ENCODE results near the gene NDUFB2.
"Not testable (repeated sequence)": the region's sequence is repeated elsewhere in the genome, so short reads cannot be mapped to it uniquely, and the experiment has no call there.

Gene NDUFB2

DNA sequence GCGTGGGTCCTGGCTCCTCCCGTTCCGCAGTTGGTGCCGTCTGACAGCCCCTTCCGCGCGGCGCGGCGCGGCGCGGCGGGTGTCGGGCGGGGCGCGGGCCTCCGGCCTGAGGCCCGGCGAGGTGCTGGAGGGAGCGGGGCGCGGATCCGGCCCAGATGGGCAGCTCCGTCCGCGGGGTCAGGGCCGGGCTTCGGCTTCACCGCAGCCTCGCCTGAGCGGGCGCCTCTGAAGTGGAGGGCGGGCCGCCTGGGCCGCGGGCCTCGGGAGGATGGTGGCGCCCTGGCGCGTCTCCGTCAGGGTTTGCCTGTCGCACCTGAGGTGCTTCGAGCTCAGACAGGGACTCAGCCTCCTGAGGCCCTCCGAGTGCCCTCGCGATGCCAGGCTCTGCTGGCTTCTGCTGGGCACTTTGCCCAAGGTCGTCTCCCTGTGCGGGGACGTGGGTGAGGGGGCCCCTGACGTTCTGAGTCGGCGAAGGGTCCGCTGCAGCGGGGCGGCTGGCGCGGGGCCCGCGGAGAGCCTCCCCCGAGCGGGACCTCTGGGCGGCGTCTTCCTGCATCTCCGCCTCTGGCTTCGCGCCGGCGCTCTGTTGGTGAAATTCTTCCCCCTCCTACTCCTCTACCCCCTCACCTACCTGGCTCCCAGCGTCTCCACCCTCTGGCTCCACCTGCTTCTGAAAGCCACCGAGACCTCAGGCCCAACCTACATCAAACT is 23.3 kb upstream of the NDUFB2 start:
- DNase-seq = peak; percentile 50

DNA sequence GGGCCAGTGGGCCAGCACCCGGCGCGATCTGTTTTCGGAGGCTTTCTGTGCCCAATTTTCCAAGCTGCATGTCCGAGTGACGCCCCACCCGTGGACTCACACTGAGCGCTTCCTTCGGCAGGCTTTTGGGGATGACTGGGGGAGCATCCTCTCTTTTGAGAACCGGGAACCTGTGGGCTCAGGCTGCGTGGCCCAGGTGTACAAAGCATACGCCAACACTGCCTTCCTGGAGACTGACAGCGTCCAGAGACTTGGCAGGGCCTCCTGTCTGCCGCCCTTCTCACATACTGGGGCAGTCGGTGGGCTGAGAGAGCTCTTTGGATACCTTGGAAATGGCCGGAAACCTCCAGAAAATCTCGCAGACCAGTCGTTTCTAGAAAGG is 22.7 kb upstream of the NDUFB2 start:
- no peak for DNase-seq

DNA sequence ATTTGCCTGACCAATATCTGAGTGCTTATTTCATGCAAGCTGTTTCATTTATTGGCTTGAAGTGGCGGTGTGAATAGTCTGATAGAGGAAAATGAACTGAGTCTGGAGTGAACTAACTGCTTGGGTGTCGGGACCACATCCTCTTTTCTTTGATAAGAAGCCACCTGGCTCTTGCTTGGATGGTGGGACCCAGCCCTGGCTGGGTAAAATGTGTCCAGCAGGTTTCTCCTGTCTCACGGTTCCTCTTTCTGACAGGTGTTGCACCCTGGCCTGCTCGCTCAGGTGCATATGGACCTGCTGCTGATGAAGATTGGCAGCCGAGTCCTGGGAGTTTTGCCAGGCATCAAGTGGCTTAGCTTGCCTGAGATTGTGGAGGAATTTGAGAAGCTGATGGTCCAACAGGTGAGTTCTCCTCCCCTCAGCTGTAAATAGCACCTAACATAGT is 22.1 kb upstream of the NDUFB2 start:
- DNase-seq = peak; percentile 33

DNA sequence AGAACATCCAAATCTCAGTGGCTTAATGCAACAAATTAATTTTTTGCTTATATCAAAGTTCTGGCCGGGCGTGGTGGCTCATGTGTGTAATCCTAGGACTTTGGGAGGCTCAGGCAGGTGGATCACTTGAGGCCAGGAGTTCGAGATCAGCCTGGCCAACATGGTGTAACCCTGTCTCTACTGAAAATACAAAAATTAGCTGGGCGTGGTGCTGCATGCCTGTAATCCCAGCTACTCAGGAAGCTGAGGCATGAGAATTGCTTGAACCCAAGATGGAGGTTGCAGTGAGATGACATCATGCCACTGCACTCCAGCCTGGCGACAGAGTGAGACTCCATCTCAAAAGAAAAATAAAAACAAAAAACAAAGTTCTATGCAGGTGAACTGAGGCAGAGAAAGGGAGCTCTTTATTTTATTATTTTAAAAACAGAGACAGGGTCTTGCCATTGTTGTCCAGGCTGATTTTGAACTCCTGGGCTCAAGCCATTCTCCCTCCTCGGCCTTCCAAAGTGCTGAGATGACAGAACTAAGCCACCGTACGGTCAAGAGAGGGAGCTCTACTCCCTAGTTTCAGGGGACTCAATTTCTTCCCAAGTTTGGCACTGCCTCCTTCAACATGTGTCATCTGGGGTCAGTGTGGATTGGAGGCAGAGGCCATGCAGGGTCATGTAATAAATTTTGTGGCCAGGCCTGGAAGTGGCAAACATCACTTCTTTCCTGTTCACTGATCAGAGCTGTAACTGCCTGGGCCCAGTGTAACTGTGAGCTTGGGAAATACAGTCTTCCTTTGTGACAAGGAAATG is 21.4 kb upstream of the NDUFB2 start:
- peak; percentile 4 for DNase-seq

DNA sequence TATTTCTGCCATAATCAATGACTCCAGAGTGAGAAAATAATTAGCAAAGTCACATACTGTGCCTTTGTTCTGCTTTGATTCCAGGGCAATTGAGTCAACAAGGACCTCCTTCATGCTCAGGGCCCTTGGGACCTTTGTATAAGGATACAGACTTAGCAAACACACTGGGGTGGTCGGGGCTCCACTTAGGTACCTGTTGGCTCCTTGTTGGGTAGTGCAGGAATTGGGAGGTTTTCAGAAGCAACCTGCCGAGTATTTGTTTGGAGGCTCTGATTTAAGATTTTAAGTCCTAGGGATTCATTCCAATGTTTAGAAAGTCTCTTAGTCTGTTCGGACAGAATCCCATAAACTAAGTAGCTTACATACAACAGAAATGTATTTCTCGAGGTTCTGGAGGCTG is 20.8 kb upstream of the NDUFB2 start:
- DNase-seq = no peak

DNA sequence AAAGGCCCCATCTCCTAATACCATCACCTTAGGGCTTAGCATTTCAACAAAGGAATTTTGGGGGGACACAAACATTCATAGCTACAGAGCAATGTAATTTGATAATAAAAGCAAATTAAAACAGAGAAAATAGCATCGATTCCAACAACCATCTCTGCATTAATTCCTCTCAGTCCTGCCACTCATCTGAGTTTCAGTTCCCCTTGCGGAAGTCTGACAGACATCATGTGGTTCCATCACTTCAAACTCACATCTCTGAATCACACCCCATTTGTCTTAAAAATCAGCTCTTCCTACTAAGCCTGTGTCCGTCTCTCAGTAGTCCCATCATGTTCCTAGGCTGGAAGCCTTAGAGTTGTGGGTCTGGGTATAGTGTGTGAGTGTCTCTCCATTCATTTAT is 20.2 kb upstream of the NDUFB2 start:
- DNase-seq = no peak

DNA sequence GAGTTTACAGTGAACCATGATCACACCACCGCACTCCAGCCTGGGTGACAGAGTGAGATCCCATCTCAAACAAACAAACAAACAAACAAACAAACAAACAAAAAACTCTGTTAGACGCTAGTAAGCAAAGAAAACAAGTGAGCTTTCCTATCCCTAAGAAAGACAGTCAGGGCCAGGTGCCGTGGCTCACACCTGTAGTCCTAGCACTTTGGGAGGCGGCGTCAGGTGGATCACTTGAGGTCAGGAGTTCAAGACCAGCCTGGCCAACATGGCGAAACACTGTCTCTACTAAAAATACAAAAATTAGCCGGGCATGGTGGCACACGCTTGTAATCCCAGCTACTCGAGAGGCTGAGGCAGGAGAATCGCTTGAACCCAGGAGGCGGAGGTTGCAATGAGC is 19.6 kb upstream of the NDUFB2 start:
- not testable (repeated sequence) for DNase-seq

DNA sequence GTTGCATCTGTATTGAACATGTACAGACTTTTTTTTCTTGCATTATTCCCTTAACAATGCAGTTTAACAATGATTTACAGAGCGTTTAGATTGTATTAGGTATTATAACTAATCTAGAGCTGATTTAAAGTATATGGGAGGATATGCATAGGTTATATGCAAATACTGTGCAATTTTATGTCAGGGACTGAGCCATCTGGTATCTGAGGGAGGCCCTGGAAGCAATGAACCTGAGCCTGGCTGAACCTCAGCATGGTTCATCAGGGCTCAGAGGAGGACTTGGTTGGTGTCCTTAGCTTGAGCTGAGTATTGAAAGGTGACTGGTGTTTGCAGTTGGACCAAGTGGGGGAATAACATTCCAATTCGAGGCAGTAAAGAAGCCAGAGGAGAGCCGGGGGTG is 19.0 kb upstream of the NDUFB2 start:
- no peak for DNase-seq

DNA sequence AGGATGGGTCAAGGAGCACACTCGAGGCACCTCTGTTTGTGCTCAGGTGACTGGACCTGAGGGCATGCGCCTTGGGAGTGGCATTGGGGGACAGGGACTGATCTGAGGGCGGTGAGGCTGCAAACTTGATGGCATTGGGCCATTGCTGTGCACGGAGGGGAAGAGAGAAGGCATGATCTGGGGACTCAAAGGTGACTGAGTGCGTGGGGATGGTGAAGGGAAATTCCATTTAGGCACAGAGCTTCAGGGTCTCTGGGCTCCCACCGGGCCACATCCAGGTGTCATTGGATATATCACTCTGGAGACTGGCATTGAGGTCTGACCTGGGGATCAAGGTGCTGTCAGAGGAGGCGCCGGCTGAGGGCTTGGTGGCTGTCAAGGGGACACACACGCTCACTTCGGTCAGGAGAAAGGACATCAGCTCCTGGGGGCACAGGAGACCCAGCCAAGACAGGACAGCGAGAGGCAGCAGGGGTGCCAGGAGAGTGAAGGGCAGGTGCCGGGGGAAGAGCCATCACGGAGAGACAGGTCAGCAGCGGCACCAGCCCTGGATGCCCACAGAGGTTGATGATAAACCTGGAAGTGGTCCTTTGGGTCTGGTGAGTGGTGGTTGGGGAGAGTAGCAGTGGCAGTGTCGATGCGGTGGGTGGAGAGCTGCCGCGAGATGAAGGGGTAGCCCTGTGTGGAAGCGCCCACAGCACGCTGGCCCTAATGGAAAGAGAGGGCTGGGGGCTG is 18.3 kb upstream of the NDUFB2 start:
- DNase-seq = no peak

DNA sequence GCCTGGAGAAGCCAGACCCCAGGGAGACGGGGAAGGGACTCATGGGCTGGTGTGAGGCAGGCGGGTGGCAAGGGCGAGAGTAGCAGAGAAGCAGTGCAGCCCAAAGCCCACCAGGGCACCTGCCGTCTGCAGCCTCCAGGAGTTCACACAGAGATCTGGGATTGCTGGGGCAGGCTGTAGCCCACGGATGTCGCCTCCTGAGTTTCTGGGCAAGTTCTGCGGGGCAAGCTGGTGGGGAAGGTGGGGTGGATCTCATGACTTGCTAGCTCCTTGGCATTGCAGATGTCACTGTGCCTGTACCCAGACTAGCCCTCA is 17.7 kb upstream of the NDUFB2 start:
- DNase-seq = no peak

DNA sequence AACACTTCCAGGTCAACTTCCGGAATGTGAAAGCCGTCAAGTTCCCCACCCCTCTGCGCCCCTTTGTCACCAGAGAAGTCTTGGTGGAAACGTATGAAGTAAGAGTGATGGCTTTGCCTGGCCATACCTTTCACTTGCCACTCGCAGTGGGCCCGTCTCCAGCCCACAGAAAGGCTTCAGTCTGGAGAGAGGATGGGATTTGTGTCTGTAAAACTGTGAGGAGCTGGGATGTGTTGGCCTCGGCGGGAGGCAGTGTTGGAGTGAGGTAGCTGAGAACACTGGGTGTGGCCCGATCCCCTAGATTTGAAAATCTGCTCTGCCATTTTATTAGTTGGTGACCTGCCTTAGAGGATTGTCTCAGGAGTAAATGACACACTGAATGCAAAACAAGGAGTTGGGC is 17.3 kb upstream of the NDUFB2 start:
- DNase-seq = no peak

DNA sequence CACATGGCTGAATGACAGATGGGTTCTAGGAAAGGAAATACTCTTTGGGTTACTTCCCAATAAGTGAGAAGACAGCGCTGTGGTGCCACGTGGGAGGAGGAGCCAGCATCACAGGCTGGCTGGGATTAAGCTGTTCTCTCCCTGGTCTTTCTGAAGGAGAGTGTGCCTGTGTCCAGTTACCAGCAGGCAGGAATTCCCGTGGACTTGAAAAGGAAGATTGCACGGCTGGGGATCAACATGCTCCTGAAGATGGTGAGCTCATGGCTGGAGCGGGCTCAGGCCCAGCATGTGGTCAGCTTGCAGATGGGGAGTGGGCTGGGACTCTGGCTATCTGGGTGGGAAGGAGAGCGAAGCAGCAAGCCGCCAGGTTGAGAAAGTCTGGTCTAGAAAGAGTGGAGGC is 15.6 kb upstream of the NDUFB2 start:
- DNase-seq = no peak

DNA sequence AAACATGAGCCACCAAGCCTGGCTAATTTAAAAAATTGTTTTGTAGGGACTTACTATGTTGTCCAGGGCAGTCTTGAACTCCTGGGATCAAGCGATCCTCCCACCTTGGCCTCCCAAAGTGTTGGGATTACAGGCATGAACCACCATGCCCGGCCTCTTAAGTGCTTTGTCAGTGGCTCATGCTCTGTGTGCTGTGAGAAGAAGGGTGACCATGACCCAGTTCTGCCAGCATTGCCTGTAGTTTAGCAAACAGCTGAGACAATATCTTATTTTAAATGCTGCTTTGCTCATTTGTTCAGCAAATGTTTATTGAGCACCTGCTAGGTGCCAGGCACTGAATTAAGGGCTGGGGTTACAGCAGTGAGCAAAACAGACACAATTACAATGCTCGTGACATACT is 14.7 kb upstream of the NDUFB2 start:
- no peak for DNase-seq

DNA sequence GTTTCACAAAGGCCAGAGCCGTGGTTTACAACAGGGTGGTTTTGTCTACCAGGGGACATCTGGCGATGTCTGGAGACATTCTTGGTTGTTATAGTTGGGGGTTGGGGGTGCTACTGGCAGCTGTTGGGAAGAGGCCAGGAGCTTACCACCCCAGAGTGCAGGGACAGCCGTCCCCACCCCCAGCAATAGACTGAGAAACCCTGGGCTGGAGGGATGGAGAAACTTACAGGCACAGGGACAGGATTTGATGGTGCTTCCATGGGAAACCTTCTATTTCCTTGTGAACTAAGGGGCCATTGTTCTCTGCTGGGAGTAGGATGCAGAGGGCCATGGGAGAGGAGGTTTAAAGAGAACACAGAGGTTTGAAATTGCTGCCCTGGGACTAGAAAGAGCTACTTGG is 12.9 kb upstream of the NDUFB2 start:
- no peak for DNase-seq

DNA sequence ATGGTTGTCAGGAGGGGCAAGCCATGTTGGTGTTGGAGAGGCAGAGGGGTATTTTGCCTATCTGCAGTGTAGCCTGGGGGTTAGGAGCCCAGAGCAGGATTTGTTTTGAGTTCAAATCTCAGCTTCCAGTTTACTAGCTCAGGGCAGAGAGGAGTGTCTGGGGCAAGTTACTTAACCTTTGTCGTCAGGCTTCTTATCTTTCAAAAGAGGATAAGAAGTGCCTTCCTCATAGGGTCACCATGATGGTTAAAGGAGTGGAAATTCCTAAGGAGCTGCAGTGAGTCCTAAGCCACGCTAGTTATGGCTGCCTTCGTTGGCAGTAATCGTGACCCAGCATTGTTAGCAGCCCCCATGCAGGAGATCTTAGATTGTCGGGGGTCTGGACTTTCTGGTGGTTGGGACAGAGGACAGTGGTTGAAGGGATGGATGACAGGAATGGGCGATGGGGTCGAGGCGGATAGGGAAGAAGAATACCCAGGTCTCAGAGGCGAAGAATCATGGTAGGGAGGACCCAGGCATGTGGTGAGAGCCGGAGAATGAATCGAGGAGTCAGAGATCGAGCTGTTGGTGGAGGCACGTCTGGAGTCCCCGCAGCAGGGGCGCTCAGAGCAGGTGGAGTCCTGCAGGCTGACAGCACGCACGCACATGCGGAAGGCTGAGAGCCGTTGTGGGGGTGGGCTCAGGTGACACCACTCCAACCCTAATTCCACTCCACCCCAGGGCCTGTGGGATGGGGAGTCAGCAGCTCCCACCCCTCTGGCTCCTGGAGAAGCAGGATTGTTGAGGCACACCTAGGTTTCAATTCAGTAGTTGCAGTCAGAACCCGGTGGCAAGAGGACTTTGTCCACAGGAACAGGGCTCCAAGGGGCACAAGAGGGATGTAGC is 12.2 kb upstream of the NDUFB2 start:
- no peak for DNase-seq

DNA sequence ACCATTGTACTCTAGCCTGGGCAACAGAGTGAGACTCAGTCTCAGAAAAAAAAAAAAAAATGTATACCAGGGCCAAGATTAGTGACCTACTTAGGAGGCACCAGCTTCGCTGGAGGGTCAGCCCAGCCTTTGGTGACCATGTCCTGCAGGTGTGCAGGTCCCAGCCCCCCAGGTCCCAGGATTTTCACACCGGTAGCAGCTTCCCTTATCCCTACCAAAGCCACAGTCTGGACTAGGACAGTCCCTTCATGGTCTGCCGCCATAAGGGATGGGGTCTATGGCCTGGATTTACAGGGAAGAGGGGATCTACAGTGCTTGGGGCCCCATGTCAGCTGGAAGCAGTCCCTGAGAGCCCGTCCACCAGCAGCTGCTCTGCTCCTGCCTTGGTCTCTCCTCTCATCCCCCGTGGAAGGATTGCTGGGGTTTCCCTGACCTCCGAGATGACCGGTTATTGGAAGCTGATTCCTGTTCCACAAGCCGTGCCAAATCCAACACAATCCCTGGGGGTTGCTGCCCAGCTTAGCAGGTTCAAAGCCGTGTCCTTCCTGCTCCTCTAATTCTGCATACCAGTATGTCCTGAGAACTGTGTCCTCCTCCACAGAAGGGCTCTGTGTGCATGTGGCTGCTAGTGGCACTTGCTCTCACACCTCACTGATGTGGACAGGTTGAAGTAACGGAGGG is 11.0 kb upstream of the NDUFB2 start:
- DNase-seq = no peak

DNA sequence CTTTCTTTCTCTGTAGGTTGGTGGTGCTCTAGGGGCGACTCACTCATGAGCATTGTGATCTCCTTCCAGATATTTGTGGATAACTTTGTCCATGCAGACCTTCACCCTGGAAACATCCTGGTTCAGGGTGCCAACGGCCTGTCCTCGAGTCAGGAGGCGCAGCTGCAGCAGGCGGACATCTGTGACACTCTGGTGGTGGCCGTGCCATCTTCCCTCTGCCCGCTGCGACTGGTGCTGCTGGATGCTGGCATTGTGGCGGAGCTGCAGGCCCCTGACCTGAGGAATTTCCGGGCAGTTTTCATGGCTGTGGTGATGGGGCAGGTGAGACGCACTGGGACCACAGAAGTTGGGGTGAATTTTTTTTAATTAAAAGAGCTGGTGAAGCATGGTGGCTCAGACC is 9.6 kb upstream of the NDUFB2 start:
- no peak for DNase-seq

DNA sequence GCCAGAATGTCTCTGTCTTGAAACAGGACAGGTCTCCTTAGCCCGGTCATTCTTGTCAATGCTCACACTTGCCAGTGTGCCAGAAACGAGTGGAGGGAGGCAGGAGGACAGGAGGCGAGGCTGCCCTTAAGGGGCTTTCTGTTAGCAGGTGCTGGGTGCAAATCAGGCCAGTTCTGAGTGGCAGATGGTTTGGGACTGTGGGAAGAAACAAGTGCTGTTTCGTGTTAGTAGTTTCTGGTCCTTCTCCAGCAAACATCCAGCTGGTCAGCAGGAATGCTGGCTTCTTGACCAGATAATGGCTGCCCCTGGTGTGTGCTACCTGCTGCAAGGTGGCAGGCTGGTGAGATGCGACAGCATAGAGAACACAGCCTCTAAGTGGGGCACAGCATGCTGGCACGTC is 8.2 kb upstream of the NDUFB2 start:
- DNase-seq = no peak

DNA sequence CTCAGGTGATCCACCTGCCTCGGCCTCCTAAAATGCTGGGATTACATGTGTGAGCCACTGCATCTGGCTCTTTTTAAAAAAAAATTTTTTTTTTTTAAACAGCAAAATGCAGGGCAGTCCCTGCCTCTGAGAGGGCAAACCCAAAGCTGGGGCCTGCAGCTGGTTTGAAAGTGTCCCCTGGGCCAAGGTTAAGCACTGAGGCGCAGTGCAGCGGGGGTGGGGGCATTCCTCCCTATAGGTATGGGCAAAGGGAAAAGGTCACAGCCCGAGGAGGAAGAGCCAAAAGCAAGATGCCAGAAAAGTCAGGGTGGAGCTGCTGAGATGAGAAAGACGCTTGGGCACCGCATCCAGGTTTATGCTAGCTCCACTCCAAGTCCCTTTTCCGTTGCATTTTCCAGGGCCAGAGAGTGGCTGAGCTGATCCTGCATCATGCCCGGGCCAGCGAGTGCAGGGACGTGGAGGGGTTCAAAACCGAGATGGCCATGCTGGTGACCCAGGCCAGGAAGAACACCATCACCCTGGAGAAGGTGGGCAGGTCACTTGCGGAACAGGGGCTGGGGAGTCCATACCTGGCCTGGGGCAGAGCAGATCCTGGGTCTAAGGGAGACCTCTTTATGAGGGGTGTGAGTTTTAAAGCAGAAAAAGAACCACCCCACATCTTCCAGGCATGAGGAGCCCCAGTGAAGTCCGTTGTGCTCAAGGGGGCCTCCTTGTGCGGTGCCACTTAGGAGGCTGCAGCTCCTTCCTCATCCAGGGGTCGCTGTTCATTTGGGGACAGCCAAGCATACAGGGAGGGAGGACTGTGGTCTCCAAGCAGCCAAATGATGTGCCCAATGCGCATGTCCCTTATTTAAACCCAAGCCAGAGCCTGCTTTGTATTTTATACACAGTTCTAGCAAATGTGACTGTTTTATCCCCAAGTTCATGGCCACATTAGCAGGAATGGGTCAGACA is 7.0 kb upstream of the NDUFB2 start:
- no peak for DNase-seq

DNA sequence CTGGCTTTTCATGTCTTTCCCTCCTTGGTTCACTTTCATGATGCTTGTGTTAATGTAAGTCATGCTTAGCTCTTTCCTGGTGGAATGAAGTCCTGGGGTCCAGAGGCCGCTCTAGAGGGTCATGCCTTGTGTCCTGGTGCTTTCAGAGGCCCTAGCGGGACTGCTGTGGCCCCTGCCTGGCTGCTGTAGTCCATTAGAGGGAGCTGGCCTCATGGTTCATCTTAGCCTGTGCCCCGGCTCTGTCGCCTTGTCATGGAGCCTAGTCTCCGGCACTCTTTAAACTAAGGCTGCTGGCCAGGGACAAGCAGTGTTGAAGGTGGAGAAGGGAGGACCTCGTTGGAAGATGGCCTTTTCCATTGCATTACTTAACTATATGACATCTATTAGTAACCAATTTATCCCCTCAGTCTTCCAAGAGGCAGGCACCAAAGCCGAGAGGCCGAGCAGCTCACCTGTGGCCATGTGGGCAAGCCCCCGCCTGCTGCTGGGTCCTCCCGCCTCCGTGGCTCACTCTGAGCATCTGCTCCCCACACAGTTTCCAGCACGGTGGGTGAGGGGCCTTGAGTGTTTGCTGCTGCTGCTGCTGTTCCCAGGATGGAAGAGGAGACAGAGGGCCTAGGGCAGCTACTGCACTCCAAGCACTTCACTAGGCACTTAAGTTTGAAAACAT is 5.0 kb upstream of the NDUFB2 start:
- no peak for DNase-seq

DNA sequence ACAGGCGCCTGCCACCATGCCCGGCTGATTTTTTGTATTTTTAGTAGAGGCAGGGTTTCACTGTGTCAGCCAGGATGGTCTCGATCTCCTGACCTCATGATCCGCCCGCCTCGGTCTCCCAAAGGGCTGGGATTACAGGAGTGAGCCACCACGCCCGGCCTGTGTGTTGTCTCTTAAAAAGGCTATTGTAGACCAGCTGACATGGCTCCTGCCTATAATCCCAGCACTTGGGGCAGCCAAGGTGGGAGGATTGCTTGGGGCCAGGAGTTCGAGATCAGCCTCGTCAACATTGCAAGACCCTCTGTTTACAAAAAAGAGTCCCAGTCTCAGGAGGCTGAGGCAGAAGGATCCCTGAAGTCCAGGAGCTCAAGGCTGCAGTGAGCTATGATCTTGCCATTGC is 2.7 kb upstream of the NDUFB2 start:
- not testable (repeated sequence) for DNase-seq

Data from NCI-H510A treated with DMSO at 0.1 percent for 48 hours (cell line).